Activated T-cell treated with anti-CD3 and anti-CD28 coated beads for 24 hours (primary cell): ENCODE data around the gene CELF5.

Experiments
- DNase-seq: peaks from one replicate; pipeline ENCODE4 v3.0.0-alpha.2; 2020; ENCODE audit warnings: low read depth

Gene CELF5

GRCh38 chr19:3243819-3244700, 19.6 kb downstream of the CELF5 start:
- DNase-seq: peak; percentile 41

- no peak for DNase-seq
Observed at GRCh38 chr19:3245050-3245449, 20.6 kb downstream of the CELF5 start.

GRCh38 chr19:3248728-3249326, 24.4 kb downstream of the CELF5 start:
- no peak for DNase-seq

- DNase-seq: no peak
Observed at GRCh38 chr19:3249408-3249807, 24.9 kb downstream of the CELF5 start.

GRCh38 chr19:3250675-3251074, 26.2 kb downstream of the CELF5 start:
- DNase-seq: peak; percentile 36

- no peak for DNase-seq
Observed at GRCh38 chr19:3251229-3251628, 26.8 kb downstream of the CELF5 start.

- DNase-seq: no peak
Observed at GRCh38 chr19:3252650-3253049, 28.2 kb downstream of the CELF5 start.

- no peak for DNase-seq
Observed at GRCh38 chr19:3253270-3253669, 28.8 kb downstream of the CELF5 start.

GRCh38 chr19:3254520-3254919, 30.1 kb downstream of the CELF5 start:
- DNase-seq: no peak

- DNase-seq: no peak
Observed at GRCh38 chr19:3257071-3257470, 32.6 kb downstream of the CELF5 start.

GRCh38 chr19:3262362-3262761, 37.9 kb downstream of the CELF5 start:
- no peak for DNase-seq

GRCh38 chr19:3263866-3264265, 39.4 kb downstream of the CELF5 start:
- no peak for DNase-seq

- no peak for DNase-seq
Observed at GRCh38 chr19:3265432-3265831, 41.0 kb downstream of the CELF5 start.

- no peak for DNase-seq
Observed at GRCh38 chr19:3266092-3266693, 41.7 kb downstream of the CELF5 start.

GRCh38 chr19:3266792-3267514, 42.5 kb downstream of the CELF5 start:
- no peak for DNase-seq

GRCh38 chr19:3268326-3268725, 43.9 kb downstream of the CELF5 start:
- no peak for DNase-seq

GRCh38 chr19:3268763-3269162, 44.3 kb downstream of the CELF5 start:
- no peak for DNase-seq

- no peak for DNase-seq
Observed at GRCh38 chr19:3269916-3270671, 45.6 kb downstream of the CELF5 start.

- DNase-seq: peak; percentile 37
Observed at GRCh38 chr19:3270902-3271301, 46.4 kb downstream of the CELF5 start.

GRCh38 chr19:3272401-3272931, 48.0 kb downstream of the CELF5 start:
- no peak for DNase-seq

GRCh38 chr19:3272952-3273351, 48.5 kb downstream of the CELF5 start:
- DNase-seq: no peak
